Neural cell (in vitro differentiated cells): Measurements from ENCODE around the gene MYBPC2. TPM values are rescaled to one million over a fixed set of nuclear protein-coding genes. Genes with fewer than 3 reads are reported as not detected.
"Not testable (repeated sequence)": the region's sequence is repeated elsewhere in the genome, so short reads cannot be mapped to it uniquely, and the experiment has no call there.

ENCODE experiments used
- H2AFZ ChIP-seq: fragments of 200-600, 300-800 bp; sonication (generic), shearing (Covaris generic); 2 replicates; pipeline ENCODE4 v1.6.0; 2014; ENCODE audit warnings: low read depth, mild to moderate bottlenecking, antibody characterized with exemption, low read length, moderate library complexity
- H3F3A ChIP-seq: fragments of 200-600 bp; shearing (Covaris generic); 2 replicates; pipeline ENCODE4 v1.6.1; 2016; ENCODE audit warnings: mild to moderate bottlenecking, moderate library complexity, mixed read lengths, antibody characterized with exemption, low read length; ENCODE audit not compliant: insufficient read depth, poor library complexity, severe bottlenecking
- H3K27ac ChIP-seq: fragments of 200-600, 300-800 bp; sonication (generic), shearing (Covaris generic); 2 replicates; pipeline ENCODE4 v1.5.1; 2014; ENCODE audit warnings: mild to moderate bottlenecking, low read length, moderate library complexity
- H3K27me3 ChIP-seq: fragments of 300-800, 200-600 bp; sonication (generic), shearing (Covaris generic); 2 replicates; pipeline ENCODE4 v1.6.0; 2014; ENCODE audit warnings: mild to moderate bottlenecking, low read depth, low read length, moderate library complexity; ENCODE audit not compliant: insufficient read depth
- H3K36me3 ChIP-seq: fragments of 300-800, 200-600 bp; sonication (generic), shearing (Covaris generic); 2 replicates; pipeline ENCODE4 v1.5.1; 2014; ENCODE audit warnings: mild to moderate bottlenecking, antibody characterized with exemption, low read length, moderate library complexity; ENCODE audit not compliant: insufficient read depth
- H3K4me2 ChIP-seq: fragments of 300-800, 200-600 bp; sonication (generic), shearing (Covaris generic); 2 replicates; pipeline ENCODE4 v1.6.0; 2014; ENCODE audit warnings: mild to moderate bottlenecking, low read length
- H3K4me3 ChIP-seq: fragments of 300-800, 200-600 bp; sonication (generic), shearing (Covaris generic); 2 replicates; pipeline ENCODE4 v1.5.1; 2014; ENCODE audit warnings: mild to moderate bottlenecking, low read length, moderate library complexity
- H3K79me2 ChIP-seq: fragments of 200-600 bp; shearing (Covaris generic); replicated peaks from 2 replicates; pipeline ENCODE4 v1.6.0; 2014; ENCODE audit warnings: mild to moderate bottlenecking, low read length, moderate library complexity; ENCODE audit not compliant: insufficient read depth
- H3K9ac ChIP-seq: fragments of 300-800, 200-600 bp; sonication (generic), shearing (Covaris generic); 2 replicates; pipeline ENCODE4 v1.6.1; 2016; ENCODE audit warnings: mild to moderate bottlenecking, low read length, mixed read lengths
- H3K9me2 ChIP-seq: fragments of 200-600 bp; shearing (Covaris generic); 2 replicates; pipeline ENCODE4 v1.6.1; 2016; ENCODE audit warnings: mild to moderate bottlenecking, low read length, mixed read lengths; ENCODE audit not compliant: insufficient read depth
- H3K9me3 ChIP-seq: fragments of 200-600, 300-800 bp; sonication (generic), shearing (Covaris generic); 2 replicates; pipeline ENCODE4 v1.6.1; 2016; ENCODE audit warnings: mild to moderate bottlenecking, mixed run types, low read length, moderate library complexity, mixed read lengths
- H4K20me1 ChIP-seq: fragments of 200-600 bp; shearing (Covaris generic); 2 replicates; pipeline ENCODE4 v1.6.1; 2016; ENCODE audit warnings: mild to moderate bottlenecking, mixed run types; ENCODE audit not compliant: insufficient read depth
- CTCF ChIP-seq: fragments of 450-650 bp; IDR thresholded peaks from 2 replicates; pipeline ENCODE4 v1.5.1; 2014; ENCODE audit warnings: antibody characterized with exemption, mild to moderate bottlenecking, moderate library complexity; ENCODE audit not compliant: poor library complexity, severe bottlenecking
- EP300 ChIP-seq: fragments of 450-650 bp; conservative IDR thresholded peaks from 2 replicates; pipeline ENCODE4 v1.6.1; 2014; ENCODE audit warnings: antibody characterized with exemption, mild to moderate bottlenecking, moderate library complexity; ENCODE audit not compliant: poor library complexity, severe bottlenecking
- EZH2 ChIP-seq: fragments of 200-600, 300-800 bp; shearing (Covaris generic), sonication (generic); IDR thresholded peaks from 2 replicates; pipeline ENCODE4 v1.6.1; 2014; ENCODE audit warnings: antibody characterized with exemption, low read length, borderline replicate concordance, mild to moderate bottlenecking; ENCODE audit not compliant: insufficient read depth, poor library complexity, severe bottlenecking
- POLR2AphosphoS5 ChIP-seq: IDR thresholded peaks from 2 replicates; pipeline ENCODE4 v1.6.1; 2012
- RAD21 ChIP-seq: fragments of 450-650 bp; conservative IDR thresholded peaks from 2 replicates; pipeline ENCODE4 v1.6.1; 2014; ENCODE audit warnings: antibody characterized with exemption, mild to moderate bottlenecking, moderate library complexity
- SMC3 ChIP-seq: fragments of 450-650 bp; conservative IDR thresholded peaks from 2 replicates; pipeline ENCODE4 v1.6.1; 2014; ENCODE audit warnings: antibody characterized with exemption, mild to moderate bottlenecking, moderate library complexity; ENCODE audit not compliant: poor library complexity
- TAF1 ChIP-seq: IDR thresholded peaks from 2 replicates; pipeline ENCODE4 v1.6.1; 2012; ENCODE audit warnings: low read depth
- polyA plus RNA-seq: library from polyadenylated mRNA; depleted of rRNA; stranded (reverse); fragments of >200 nt; gene quantifications from 2 replicates; pipeline ENCODE4 v1.2.3, GENCODE V29; 2014

The MYBPC2 gene
- polyA plus RNA-seq, 1 donor from 2014 or later, result not detected

DNA sequence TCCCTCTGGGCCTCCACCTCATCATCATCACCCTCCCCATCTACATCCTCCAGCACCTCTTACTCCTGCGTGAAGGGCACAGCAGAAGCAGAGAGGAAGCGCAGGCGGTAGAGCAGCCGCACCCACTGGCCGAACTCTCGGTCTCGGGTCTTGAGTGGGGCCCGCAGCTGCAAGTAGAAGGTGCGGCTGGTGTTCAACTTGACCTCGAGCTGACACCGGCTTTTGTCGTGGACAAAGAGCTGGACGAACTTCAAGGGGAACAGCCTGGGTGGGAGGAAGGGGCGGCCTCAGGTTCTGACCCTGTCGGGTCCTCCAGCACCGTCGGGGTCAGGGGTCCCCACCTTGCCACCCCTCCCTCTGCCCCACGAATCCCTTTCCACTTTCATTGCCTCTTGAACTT, 34.9 kb downstream of the MYBPC2 start:
- no peaks in the 10 kb centered on the region for H3K9me3 ChIP-seq
- H3K36me3 ChIP-seq, result no peaks in the 10 kb centered on the region
- H3K9me2 ChIP-seq, result no peaks in the 10 kb centered on the region
- no peak overlapping the region for H3K4me3 ChIP-seq
- no peaks in the 10 kb centered on the region for H3F3A ChIP-seq
- no peaks in the 10 kb centered on the region for H3K79me2 ChIP-seq
- no peak overlapping the region for H3K4me2 ChIP-seq
- H3K27me3 ChIP-seq, result no peaks in the 10 kb centered on the region
- no peaks in the 10 kb centered on the region for H4K20me1 ChIP-seq
- TF ChIP-seq CTCF (no peak), EZH2 (no peak), POLR2AphosphoS5 (no peak), EP300 (no peak), RAD21 (no peak)
- H2AFZ ChIP-seq, result no peak overlapping the region
- no peak overlapping the region for H3K27ac ChIP-seq
- no peak overlapping the region for H3K9ac ChIP-seq

GRCh38 chr19:50468818-50469217, 36.1 kb downstream of the MYBPC2 start:
- no peaks in the 10 kb centered on the region for H3K36me3 ChIP-seq
- H3K27ac ChIP-seq, result no peak overlapping the region
- H3K27me3 ChIP-seq, result no peaks in the 10 kb centered on the region
- H3K9me3 ChIP-seq, result no peaks in the 10 kb centered on the region
- H3K9ac ChIP-seq, result no peak overlapping the region
- no peak overlapping the region for H2AFZ ChIP-seq
- TF ChIP-seq EP300, result no peak
- no peak for TF ChIP-seq SMC3
- no peak for TF ChIP-seq POLR2AphosphoS5
- TF ChIP-seq TAF1, result no peak
- TF ChIP-seq CTCF, result no peak
- TF ChIP-seq RAD21, result no peak
- H3F3A ChIP-seq, result no peaks in the 10 kb centered on the region
- H3K4me3 ChIP-seq, result no peak overlapping the region
- no peaks in the 10 kb centered on the region for H3K79me2 ChIP-seq
- no peaks in the 10 kb centered on the region for H3K9me2 ChIP-seq
- H3K4me2 ChIP-seq, result no peak overlapping the region
- no peaks in the 10 kb centered on the region for H4K20me1 ChIP-seq

- H3K9ac ChIP-seq, H3K4me2 ChIP-seq, H3F3A ChIP-seq, H4K20me1 ChIP-seq, H3K27me3 ChIP-seq, H3K9me3 ChIP-seq, H3K27ac ChIP-seq, H3K4me3 ChIP-seq, H2AFZ ChIP-seq, H3K36me3 ChIP-seq, H3K9me2 ChIP-seq: not testable (repeated sequence)
- peaks cover 11% of the 10 kb centered on the region for H3K79me2 ChIP-seq
These were observed 40.6 kb downstream of the MYBPC2 start for GRCh38 chr19:50473336-50473735.
